CD14-positive monocyte (primary cell): ENCODE results near the gene KLHL30. TPM values are rescaled to one million over a fixed set of nuclear protein-coding genes. Genes with fewer than 3 reads are reported as not detected.

ENCODE experiments used
- DNase-seq, 3 donors: peaks; one replicate each; pipeline ENCODE4 v3.0.0-alpha.2; 2011 to 2022
- H2AFZ ChIP-seq: 2 replicates; pipeline ENCODE4 v1.6.0; 2012; ENCODE audit warnings: mild to moderate bottlenecking, low read depth, low read length, inconsistent platforms; ENCODE audit not compliant: insufficient read depth, poor library complexity, severe bottlenecking
- H3K27ac ChIP-seq, 2 donors: 1 replicate in 1 of 2; 2 replicates in 1 of 2; pipeline ENCODE4 v1.5.1; 2012 to 2013; ENCODE audit warnings: low read length in 2 of 2, control low read depth in 1 of 2, inconsistent platforms in 1 of 2, low read depth in 1 of 2, mild to moderate bottlenecking in 1 of 2
- H3K27me3 ChIP-seq, 2 donors: one replicate each; pipeline versions ENCODE4 v1.6.0 to v1.6.1; 2011 to 2013; ENCODE audit warnings: low read length in 2 of 2; ENCODE audit not compliant: control insufficient read depth in 2 of 2, insufficient read depth in 2 of 2
- H3K36me3 ChIP-seq, 2 donors: replicated peaks in 1 of 2; 1 replicate in 1 of 2; 2 replicates in 1 of 2; pipeline versions ENCODE4 v1.5.1 to v1.6.1; 2012 to 2013; ENCODE audit warnings: low read length in 2 of 2, control low read depth in 1 of 2, inconsistent platforms in 1 of 2, mild to moderate bottlenecking in 1 of 2; ENCODE audit not compliant: insufficient read depth in 2 of 2, control insufficient read depth in 1 of 2
- H3K4me1 ChIP-seq, 2 donors: 1 replicate in 1 of 2; 2 replicates in 1 of 2; pipeline versions ENCODE4 v1.5.1 to v1.6.1; 2012 to 2013; ENCODE audit warnings: low read length in 2 of 2, control low read depth in 1 of 2, inconsistent platforms in 1 of 2, mild to moderate bottlenecking in 1 of 2, moderate library complexity in 1 of 2; ENCODE audit not compliant: insufficient read depth in 2 of 2, control insufficient read depth in 1 of 2
- H3K4me2 ChIP-seq: replicated peaks from 2 replicates; pipeline ENCODE3; 2012; ENCODE audit warnings: low read length, moderate library complexity, mild to moderate bottlenecking; ENCODE audit not compliant: poor library complexity, severe bottlenecking; ENCODE audit errors: extremely low read depth
- H3K4me3 ChIP-seq, 3 experiments: fragments of 200-600 bp in 1 of 3; sonication (generic) in 1 of 3; replicated peaks in 1 of 3; 1 replicate in 2 of 3; 2 replicates in 1 of 3; pipeline ENCODE4 v1.5.1; 2011 to 2013; ENCODE audit warnings: low read length in 3 of 3, mild to moderate bottlenecking in 3 of 3, control low read depth in 2 of 3, low read depth in 2 of 3, inconsistent platforms in 1 of 3, moderate library complexity in 1 of 3
- H3K79me2 ChIP-seq: 2 replicates; pipeline ENCODE4 v1.6.0; 2012; ENCODE audit warnings: mild to moderate bottlenecking, control low read depth, inconsistent platforms, low read length, moderate library complexity; ENCODE audit not compliant: insufficient read depth
- H3K9ac ChIP-seq: 2 replicates; pipeline ENCODE4 v1.6.0; 2017; ENCODE audit warnings: low read length, mild to moderate bottlenecking; ENCODE audit not compliant: insufficient read depth, poor library complexity, severe bottlenecking
- H3K9me3 ChIP-seq, 2 donors: replicated peaks in 1 of 2; 1 replicate in 1 of 2; 2 replicates in 1 of 2; pipeline versions ENCODE4 v1.5.1 to v1.6.1; 2012 to 2013; ENCODE audit warnings: low read length in 2 of 2, control low read depth in 1 of 2; ENCODE audit not compliant: control insufficient read depth in 1 of 2, insufficient read depth in 1 of 2
- H4K20me1 ChIP-seq: 2 replicates; pipeline ENCODE4 v1.6.0; 2012; ENCODE audit warnings: mild to moderate bottlenecking, low read length, control low read depth, moderate library complexity; ENCODE audit not compliant: insufficient read depth
- H3K27ac Mint-ChIP-seq, 7 donors: one replicate each; pipeline ENCODE4 v1.8.0; 2020; ENCODE audit warnings: mild to moderate bottlenecking in 7 of 7, mixed read lengths in 7 of 7, moderate library complexity in 6 of 7, inconsistent platforms in 2 of 7
- H3K27me3 Mint-ChIP-seq, 3 donors: one replicate each; pipeline ENCODE4 v1.8.0; 2021 to 2022; ENCODE audit warnings: low read depth in 3 of 3, mild to moderate bottlenecking in 3 of 3, mixed read lengths in 3 of 3, moderate library complexity in 3 of 3, inconsistent platforms in 1 of 3
- H3K36me3 Mint-ChIP-seq, 2 donors: one replicate each; pipeline ENCODE4 v1.8.0; 2020; ENCODE audit warnings: mixed read lengths in 2 of 2, inconsistent platforms in 1 of 2, mild to moderate bottlenecking in 1 of 2
- H3K4me1 Mint-ChIP-seq: one replicate; pipeline ENCODE4 v1.8.0; 2020; ENCODE audit warnings: mild to moderate bottlenecking, mixed read lengths
- H3K4me3 Mint-ChIP-seq, 2 donors: one replicate each; pipeline ENCODE4 v1.8.0; 2020; ENCODE audit warnings: mild to moderate bottlenecking in 2 of 2, mixed read lengths in 2 of 2, moderate library complexity in 1 of 2
- H3K9me3 Mint-ChIP-seq, 7 donors: one replicate each; pipeline ENCODE4 v1.8.0; 2020 to 2022; ENCODE audit warnings: mixed read lengths in 7 of 7, mild to moderate bottlenecking in 6 of 7, moderate library complexity in 6 of 7, inconsistent platforms in 2 of 7
- WGBS: methylation state at CpG from one replicate; pipeline ENCODE4 v1.1.5; 2013; ENCODE audit warnings: missing lambda C conversion rate; ENCODE audit not compliant: insufficient coverage; 5-methylcytosine and 5-hydroxymethylcytosine counted together
- intact Hi-C, 2 donors: fragments of 100-400 bp; cut with micrococcal nuclease; formaldehyde crosslinking; loops; one replicate each; pipeline versions ENCODE4 v1.15.0 to v1.15.1; 2023
- polyA plus RNA-seq, 3 donors: library from polyadenylated mRNA; depleted of rRNA in 1 of 3; unstranded in 2 of 3; stranded (reverse) in 1 of 3; fragments of 300-500 nt in 2 of 3; fragments of >200 nt in 1 of 3; fragmentation: Illumina TruSeq in 2 of 3; gene quantifications; 1 replicate in 2 of 3; 2 replicates in 1 of 3; pipeline ENCODE4 v1.2.3, GENCODE V29; 2012 to 2021
- TF ChIP-seq, protein P1 (sequence below): fragments of 200-600 bp; IDR thresholded peaks from one replicate; pipeline ENCODE4 v1.8.0; 2022; ENCODE audit warnings: antibody characterized with exemption, mild to moderate bottlenecking

The KLHL30 gene
- polyA plus RNA-seq, 3 donors: 0.01 to 0.14 TPM; not detected in 1

DNA sequence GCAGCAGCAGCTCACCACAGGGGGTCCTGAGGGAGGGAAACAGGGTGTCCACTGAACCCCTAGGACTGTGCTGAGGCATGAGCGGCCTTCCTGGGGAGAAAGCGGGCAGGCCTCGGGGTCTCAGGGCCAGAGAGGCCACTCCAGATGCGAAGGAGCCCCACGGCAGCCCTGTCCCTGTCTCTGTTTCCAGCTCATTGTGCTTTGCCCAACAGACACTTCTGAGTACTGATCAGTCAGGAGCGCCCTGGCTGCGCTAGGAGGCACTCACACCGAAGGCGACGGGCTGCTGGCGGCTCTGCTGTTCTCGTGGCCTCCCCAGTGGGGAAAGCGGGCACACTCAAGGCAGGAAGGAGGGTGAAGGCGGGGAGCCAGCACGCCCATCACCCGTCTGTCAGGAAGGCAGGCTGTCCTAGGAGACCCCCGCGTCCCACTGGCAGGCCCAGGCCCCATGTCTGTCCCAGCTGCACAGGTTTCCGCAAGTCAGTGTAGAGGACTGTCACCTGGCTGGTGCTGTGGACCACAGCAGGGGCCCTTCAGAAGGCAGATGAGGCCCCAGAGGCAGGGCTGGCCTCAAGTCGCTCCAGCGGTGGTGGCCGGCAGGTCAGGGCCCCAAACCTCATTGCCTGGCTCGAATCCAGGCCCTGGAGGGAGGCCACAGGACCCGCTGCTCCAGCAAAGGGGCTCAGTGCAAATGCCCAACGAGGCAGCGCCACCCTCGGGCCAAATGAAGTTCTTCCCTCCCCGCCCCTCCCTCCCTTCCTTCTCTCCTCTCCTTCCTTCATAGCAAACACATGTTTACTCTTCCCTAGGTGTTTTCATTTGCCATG is 31.6 kb upstream of the KLHL30 start:
- Histone ChIP-seq H3K4me1 (peaks cover 17 to 25% of the 10 kb centered on the region in 2 donors), H2AFZ (peak overlapping the region; percentile 63), H3K4me2 (peak overlapping the region; percentile 65), H3K36me3 (no peaks in the 10 kb centered on the region), H3K4me3 (peak overlapping the region in 1 of 3 experiments; percentile 54), H3K27me3 (no peaks in the 10 kb centered on the region), H3K79me2 (no peaks in the 10 kb centered on the region), H4K20me1 (no peaks in the 10 kb centered on the region), H3K9me3 (peaks cover 0 to 6% of the 10 kb centered on the region in 2 donors), H3K9ac (no peak overlapping the region), H3K27ac (no peak overlapping the region)
- peak in 2 of 3 donors; percentile 17 to 19 for DNase-seq
- TF ChIP-seq, protein P1, sequence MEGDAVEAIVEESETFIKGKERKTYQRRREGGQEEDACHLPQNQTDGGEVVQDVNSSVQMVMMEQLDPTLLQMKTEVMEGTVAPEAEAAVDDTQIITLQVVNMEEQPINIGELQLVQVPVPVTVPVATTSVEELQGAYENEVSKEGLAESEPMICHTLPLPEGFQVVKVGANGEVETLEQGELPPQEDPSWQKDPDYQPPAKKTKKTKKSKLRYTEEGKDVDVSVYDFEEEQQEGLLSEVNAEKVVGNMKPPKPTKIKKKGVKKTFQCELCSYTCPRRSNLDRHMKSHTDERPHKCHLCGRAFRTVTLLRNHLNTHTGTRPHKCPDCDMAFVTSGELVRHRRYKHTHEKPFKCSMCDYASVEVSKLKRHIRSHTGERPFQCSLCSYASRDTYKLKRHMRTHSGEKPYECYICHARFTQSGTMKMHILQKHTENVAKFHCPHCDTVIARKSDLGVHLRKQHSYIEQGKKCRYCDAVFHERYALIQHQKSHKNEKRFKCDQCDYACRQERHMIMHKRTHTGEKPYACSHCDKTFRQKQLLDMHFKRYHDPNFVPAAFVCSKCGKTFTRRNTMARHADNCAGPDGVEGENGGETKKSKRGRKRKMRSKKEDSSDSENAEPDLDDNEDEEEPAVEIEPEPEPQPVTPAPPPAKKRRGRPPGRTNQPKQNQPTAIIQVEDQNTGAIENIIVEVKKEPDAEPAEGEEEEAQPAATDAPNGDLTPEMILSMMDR: peak; percentile 64
- Mint-ChIP-seq H3K27me3 (peaks cover 2 to 7% (median 3%) of the 10 kb centered on the region in 3 donors), H3K27ac (peak overlapping the region in 3 of 7 donors; percentile 42 to 81 (median 54)), H3K36me3 (no peaks in the 10 kb centered on the region), H3K4me1 (peaks cover 20% of the 10 kb centered on the region), H3K9me3 (peaks cover 0 to 11% (median 4%) of the 10 kb centered on the region in 7 donors), H3K4me3 (peak overlapping the region; percentile 80 to 87)
- intact Hi-C loops: no loop called here
- WGBS: 72% methylated on average over 27 of the region's 28 CpGs

DNA sequence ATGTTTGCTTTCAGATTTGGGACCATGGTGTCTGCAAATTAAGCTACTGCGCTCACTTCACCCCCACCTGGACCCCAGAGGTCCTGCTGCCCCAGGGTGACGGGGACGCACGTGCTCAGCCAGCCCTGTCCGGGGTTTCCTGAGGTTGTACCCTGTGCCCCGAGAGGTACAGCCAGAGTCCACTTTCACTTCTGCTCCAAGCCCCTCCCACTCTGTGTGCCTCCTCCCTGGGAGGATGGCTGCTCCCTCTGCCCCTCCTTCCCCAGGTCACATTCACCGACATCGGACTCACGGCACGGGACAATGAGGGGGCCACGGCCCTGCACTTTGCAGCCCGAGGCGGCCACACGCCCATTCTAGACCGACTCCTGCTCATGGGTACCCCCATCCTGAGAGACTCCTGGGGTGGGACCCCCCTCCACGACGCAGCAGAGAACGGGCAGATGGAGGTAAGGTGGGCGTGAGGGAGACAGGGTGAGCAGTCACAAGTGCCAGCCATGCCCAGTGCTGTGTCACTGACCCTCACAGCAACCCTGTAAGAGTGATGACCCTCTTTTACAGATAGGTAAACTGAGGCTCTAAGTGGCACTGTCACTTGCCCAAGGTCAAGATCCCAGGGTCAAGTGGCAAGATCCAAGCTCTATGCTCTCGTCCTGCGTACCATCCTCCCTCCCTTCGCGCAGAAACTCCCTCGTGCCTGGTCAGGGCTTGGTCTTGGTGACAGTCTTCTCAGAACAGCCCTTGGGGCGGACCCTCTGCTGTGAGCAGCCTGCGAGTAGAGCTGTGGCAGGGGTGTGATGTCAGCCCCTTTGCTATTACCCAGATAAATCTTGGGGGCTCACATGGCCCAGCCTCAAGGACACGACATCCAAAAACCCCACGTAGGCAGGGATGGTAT is 30.7 kb upstream of the KLHL30 start:
- WGBS: 68% methylated on average over 21 of the region's 28 CpGs
- Histone ChIP-seq H2AFZ (peak overlapping the region; percentile 63), H3K9ac (no peak overlapping the region), H3K4me1 (peaks cover 17 to 25% of the 10 kb centered on the region in 2 donors), H3K79me2 (no peaks in the 10 kb centered on the region), H3K36me3 (no peaks in the 10 kb centered on the region), H3K9me3 (peaks cover 4 to 6% of the 10 kb centered on the region in 2 donors), H3K4me2 (peak overlapping the region; percentile 65), H3K27ac (no peak overlapping the region), H3K4me3 (peak overlapping the region in 1 of 3 experiments; percentile 54), H4K20me1 (no peaks in the 10 kb centered on the region), H3K27me3 (no peaks in the 10 kb centered on the region)
- Mint-ChIP-seq H3K4me1 (peaks cover 20% of the 10 kb centered on the region), H3K27me3 (peaks cover 2 to 7% (median 3%) of the 10 kb centered on the region in 3 donors), H3K36me3 (no peaks in the 10 kb centered on the region), H3K4me3 (peak overlapping the region; percentile 80 to 87), H3K27ac (peak overlapping the region in 3 of 7 donors; percentile 42 to 81 (median 54)), H3K9me3 (peaks cover 2 to 16% (median 7%) of the 10 kb centered on the region in 7 donors)
- peak in 1 of 3 donors; percentile 50 for DNase-seq
- TF ChIP-seq, protein P1: no peak
- intact Hi-C loops: no loop called here
